Uterus (tissue), 2 donors: ENCODE measurements around the gene STEEP1.

Experiments
- POLR2A ChIP-seq, 2 donors: fragments of 450-650 bp; IDR thresholded peaks; one replicate each; pipeline ENCODE4 v1.6.1; 2016; ENCODE audit warnings: antibody characterized with exemption in 2 of 2, mild to moderate bottlenecking in 1 of 2, moderate library complexity in 1 of 2
- TF ChIP-seq, protein P1 (sequence below), 4 experiments: fragments of 200-600 bp in 2 of 4; fragments of 450-650 bp in 2 of 4; sonication (generic) in 2 of 4; IDR thresholded peaks; one replicate each; pipeline ENCODE4 v1.5.1; 2016 to 2019; ENCODE audit warnings: antibody characterized with exemption in 4 of 4, mild to moderate bottlenecking in 2 of 4, moderate library complexity in 1 of 4

DNA sequence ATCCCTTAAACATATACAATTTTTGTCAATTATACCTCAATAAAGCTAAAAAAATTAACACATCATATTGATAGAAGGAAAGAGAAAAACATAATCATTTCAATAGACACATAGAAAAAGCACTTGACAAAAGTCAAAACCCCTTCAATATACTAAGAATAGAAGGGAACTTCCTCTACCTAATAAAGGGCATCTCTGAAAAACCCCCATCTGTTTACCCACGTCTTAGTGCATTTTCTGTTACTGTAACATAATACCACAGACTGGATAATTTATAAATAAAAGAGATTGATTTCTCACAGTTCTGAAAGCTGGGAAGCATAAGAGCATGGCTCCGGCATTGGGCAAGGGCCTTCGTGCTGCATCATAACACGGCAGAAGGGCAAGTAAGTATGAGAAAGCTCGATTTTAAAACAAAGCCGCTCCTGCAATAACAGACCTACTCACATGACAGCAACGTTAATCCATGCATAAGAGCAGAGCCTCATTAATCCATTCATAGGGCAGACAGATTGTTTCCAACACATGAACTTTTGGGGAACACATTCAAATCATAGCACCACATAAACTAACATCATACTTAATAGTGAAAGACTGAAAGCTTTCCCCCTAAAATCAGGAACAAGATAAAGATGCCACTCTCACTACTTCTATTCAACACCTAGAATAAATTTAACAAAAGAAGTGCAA, 15.7 kb downstream of the STEEP1 start:
- TF ChIP-seq, protein P1, sequence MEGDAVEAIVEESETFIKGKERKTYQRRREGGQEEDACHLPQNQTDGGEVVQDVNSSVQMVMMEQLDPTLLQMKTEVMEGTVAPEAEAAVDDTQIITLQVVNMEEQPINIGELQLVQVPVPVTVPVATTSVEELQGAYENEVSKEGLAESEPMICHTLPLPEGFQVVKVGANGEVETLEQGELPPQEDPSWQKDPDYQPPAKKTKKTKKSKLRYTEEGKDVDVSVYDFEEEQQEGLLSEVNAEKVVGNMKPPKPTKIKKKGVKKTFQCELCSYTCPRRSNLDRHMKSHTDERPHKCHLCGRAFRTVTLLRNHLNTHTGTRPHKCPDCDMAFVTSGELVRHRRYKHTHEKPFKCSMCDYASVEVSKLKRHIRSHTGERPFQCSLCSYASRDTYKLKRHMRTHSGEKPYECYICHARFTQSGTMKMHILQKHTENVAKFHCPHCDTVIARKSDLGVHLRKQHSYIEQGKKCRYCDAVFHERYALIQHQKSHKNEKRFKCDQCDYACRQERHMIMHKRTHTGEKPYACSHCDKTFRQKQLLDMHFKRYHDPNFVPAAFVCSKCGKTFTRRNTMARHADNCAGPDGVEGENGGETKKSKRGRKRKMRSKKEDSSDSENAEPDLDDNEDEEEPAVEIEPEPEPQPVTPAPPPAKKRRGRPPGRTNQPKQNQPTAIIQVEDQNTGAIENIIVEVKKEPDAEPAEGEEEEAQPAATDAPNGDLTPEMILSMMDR (IDR thresholded peaks at IDR 0.05), result no peak
- TF ChIP-seq POLR2A (IDR thresholded peaks at IDR 0.05), result no peak
